ENCODE results near the gene MAN1C1.
A peak's percentile ranks its signal among the peaks of the same experiment; 100 is the strongest.

The MAN1C1 gene

GRCh38 chr1:25819491-25820246 lies 203.1 kb downstream of the MAN1C1 start, which contains the start of gene MTFR1L:
Gene MTFR1L (plus strand): TSS chr1:25819954. CDS start chr1:25823105, 3,151 bp downstream.
- peak; percentile 94 for DNase-seq

- DNase-seq = peak; percentile 84
Measured at GRCh38 chr1:25820247-25821111, 203.9 kb downstream of the MAN1C1 start.

- no peak for DNase-seq
Measured at GRCh38 chr1:25821112-25821476, 204.5 kb downstream of the MAN1C1 start.

GRCh38 chr1:25821630-25822091 lies 205.1 kb downstream of the MAN1C1 start:
- DNase-seq = no peak

GRCh38 chr1:25825605-25826004 lies 209.0 kb downstream of the MAN1C1 start:
- DNase-seq = no peak

- no peak for DNase-seq
Measured at GRCh38 chr1:25826571-25826970, 210.0 kb downstream of the MAN1C1 start.

- DNase-seq = no peak
Measured at GRCh38 chr1:25828491-25828890, 211.9 kb downstream of the MAN1C1 start.

- DNase-seq = no peak
Measured at GRCh38 chr1:25829046-25829445, 212.5 kb downstream of the MAN1C1 start.

- no peak for DNase-seq
Measured at GRCh38 chr1:25831569-25832196, 215.1 kb downstream of the MAN1C1 start.

- no peak for DNase-seq
Measured at GRCh38 chr1:25832336-25833037, 215.9 kb downstream of the MAN1C1 start.

- no peak for DNase-seq
Measured at GRCh38 chr1:25833158-25833557, 216.6 kb downstream of the MAN1C1 start.

Data from activated CD8-positive, alpha-beta memory T cell treated with anti-CD3 and anti-CD28 coated beads, Interleukin-2, amount 50 U/mL, for 48 hours (primary cell).